22Rv1 (cell line): Measurements from ENCODE around the gene SRRT.

Experiments used
- H3K27ac ChIP-seq: fragments of 450-650 bp; 2 replicates; pipeline ENCODE4 v1.5.1; 2017
- ZFX ChIP-seq: fragments of 450-650 bp; IDR thresholded peaks from 2 replicates; pipeline ENCODE4 v1.6.1; 2017; ENCODE audit warnings: antibody characterized with exemption, borderline replicate concordance
- TF ChIP-seq, protein P1 (sequence below): fragments of 450-650 bp; IDR thresholded peaks from 2 replicates; pipeline ENCODE4 v1.5.1; 2017; ENCODE audit warnings: mild to moderate bottlenecking

Gene SRRT

DNA sequence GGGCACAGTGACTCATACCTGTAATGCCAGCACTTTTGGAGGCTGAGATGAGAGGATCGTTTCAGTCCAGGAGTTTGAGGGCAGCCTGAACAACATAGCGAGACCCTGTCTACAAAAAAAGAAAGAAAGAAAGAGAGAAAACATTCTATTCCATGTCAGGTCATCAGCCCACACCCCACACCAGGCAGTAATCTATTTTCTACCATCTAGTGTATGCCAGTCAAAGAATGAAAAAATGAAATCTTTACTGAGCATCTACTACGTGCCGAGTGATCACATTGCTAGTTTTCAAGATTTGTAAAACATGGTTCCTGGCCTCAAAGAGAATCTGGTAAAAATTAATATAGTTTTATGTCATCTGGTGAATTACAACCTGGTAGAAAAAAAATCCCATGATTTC lies 44.5 kb upstream of the SRRT start:
- TF ChIP-seq, protein P1, sequence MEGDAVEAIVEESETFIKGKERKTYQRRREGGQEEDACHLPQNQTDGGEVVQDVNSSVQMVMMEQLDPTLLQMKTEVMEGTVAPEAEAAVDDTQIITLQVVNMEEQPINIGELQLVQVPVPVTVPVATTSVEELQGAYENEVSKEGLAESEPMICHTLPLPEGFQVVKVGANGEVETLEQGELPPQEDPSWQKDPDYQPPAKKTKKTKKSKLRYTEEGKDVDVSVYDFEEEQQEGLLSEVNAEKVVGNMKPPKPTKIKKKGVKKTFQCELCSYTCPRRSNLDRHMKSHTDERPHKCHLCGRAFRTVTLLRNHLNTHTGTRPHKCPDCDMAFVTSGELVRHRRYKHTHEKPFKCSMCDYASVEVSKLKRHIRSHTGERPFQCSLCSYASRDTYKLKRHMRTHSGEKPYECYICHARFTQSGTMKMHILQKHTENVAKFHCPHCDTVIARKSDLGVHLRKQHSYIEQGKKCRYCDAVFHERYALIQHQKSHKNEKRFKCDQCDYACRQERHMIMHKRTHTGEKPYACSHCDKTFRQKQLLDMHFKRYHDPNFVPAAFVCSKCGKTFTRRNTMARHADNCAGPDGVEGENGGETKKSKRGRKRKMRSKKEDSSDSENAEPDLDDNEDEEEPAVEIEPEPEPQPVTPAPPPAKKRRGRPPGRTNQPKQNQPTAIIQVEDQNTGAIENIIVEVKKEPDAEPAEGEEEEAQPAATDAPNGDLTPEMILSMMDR = no peak
- no peak for TF ChIP-seq ZFX
- no peak overlapping the region for H3K27ac ChIP-seq

GRCh38 chr7:100832281-100832633 lies 42.6 kb upstream of the SRRT start:
- TF ChIP-seq, protein P1 = no peak
- no peak for TF ChIP-seq ZFX
- H3K27ac ChIP-seq = no peak overlapping the region

DNA sequence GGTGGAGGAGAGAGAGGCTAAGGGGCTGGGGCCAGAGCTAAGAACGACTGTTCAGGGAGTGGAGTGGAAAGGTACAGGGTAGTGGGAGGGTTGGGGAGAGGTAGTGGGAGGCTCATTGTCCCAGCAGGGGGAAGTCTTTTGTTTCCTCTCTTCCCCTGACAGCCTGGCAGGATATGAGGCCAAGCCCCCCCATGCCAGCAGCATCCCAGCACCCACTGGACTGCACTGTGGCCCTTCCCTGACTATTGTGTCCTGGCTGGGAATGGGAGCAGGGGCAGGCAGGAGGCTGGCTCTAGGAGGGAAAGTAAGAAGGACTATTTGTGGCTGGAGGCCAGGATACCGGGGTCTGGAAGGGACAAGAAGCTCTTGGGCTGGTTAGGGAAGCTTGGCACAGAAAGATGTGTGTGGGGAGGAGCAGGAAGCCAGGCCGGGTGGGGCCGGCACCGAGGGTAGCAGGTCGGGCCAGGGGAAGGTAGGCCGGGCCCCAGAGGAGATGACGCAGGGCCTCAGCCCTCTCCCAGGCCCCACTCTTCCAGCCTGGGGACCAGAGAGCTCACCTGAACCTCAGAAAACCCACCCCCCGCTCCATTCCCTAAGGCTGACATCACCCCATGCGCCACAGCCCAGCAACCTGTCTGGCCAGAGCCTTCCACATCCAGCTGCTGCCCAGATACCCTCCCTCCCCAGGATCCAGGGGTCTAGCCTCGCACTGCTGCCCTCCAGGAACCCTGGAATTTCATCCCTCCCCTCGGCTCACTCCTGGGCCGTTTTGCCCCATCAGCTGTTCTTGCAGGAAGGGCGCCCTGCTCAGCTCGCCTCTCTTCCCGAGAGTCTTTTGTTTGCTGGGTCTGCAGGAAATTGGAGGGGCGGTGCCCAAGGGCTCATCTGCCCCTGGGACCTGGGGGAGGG lies 38.7 kb upstream of the SRRT start:
- H3K27ac ChIP-seq = peak overlapping the region; percentile 81
- TF ChIP-seq ZFX = no peak
- TF ChIP-seq, protein P1 = no peak

DNA sequence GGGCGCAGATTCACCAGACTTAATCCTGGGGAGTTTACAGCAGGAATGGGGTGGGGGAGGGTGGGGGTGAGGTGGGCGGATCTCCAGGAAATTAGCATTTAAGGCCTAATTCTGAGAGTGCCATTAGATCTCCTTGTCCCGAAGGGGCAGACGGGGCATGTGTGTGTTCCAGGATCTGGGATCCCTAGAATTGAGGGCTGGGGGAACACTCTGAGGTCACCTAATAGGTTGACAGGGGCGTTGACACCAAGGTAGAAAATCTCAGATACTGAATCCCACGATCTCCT lies 38.1 kb upstream of the SRRT start:
- peak overlapping the region; percentile 81 for H3K27ac ChIP-seq
- TF ChIP-seq, protein P1 = no peak
- no peak for TF ChIP-seq ZFX

DNA sequence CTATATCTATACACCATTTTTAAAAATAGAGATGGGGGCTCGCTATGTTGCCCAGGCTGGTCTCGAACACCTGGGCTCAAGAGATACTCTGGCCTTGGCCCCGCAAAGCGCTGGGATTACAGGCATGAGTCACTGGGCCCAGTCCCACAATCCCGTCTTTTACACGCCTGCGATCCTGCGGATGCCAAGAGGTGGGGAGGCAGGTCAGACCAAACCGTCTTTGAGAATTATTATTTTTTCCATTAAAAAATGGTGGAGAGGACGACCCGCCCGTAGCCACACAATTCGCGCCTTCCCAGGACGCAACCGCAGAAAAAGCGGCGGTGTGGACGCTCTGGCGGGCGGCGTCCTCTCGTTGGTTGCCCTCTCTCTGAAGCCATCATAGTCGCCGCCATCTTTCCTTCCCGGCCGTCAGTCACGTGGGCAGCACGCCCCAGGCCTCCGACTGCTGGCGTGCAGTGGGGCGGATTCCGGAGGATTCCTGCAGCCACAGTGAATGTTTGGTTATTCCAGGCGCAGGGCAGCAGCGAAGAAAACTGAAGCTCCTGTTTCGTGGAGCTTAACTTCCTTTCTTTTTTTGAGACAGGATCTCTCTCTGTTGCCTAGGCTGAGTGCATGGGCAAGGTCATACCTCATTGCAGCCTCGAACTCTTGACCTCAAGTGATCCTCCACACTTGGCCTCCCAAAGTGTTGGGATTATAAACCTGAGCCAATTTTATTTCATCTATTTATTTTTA lies 37.6 kb upstream of the SRRT start:
- H3K27ac ChIP-seq = peak overlapping the region; percentile 81
- TF ChIP-seq, protein P1 = no peak
- TF ChIP-seq ZFX = no peak

DNA sequence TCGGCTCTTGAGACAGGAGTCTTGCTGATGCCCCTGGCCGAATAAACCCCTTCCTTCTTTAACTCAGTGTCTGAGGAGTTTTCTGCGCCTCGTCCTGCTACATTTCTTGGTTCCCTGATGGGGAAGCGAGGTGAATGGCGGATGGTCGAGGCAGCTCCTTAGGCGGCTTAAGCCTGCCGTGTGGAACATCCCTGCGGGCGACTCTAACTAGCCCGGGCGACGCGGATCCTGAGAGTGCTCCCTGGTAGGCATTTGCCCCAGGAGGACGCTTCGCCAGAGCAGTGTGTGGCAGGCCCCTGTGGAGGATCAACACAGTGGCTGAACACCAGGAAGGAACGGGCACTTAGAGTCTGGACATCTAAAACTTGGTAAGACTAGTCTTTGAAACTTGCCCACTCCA lies 35.5 kb upstream of the SRRT start:
- H3K27ac ChIP-seq = no peak overlapping the region
- TF ChIP-seq ZFX = no peak

GRCh38 chr7:100840470-100841100 lies 34.3 kb upstream of the SRRT start:
- no peak overlapping the region for H3K27ac ChIP-seq
- TF ChIP-seq ZFX = no peak
- TF ChIP-seq, protein P1 = no peak
